ENCODE data around the gene KREMEN1.
A peak's percentile ranks its signal among the peaks of the same experiment; 100 is the strongest.

GRCh38 chr22:29122041-29122440 is 49.2 kb downstream of the KREMEN1 start:
- TF ChIP-seq JUND (IDR thresholded peaks at IDR 0.05) (no peak), POLR2AphosphoS5 (IDR thresholded peaks at IDR 0.05; ENCODE audit: low read depth, low read length) (no peak), SMC3 (IDR thresholded peaks at IDR 0.05; ENCODE audit: low read depth, low read length) (no peak), GATA2 (CRISPR knock-in tag; IDR thresholded peaks at IDR 0.05) (no peak), RFX5 (IDR thresholded peaks at IDR 0.05; ENCODE audit: low read length) (peak; percentile 90), EZH2phosphoT487 (IDR thresholded peaks at IDR 0.05; ENCODE audit: borderline replicate concordance, low read depth) (no peak), EP300 (IDR thresholded peaks at IDR 0.05; ENCODE audit: borderline replicate concordance in 1 of 2, low read depth in 1 of 2, low read length in 1 of 2) (no peak), USF2 (IDR thresholded peaks at IDR 0.05; ENCODE audit: borderline replicate concordance, low read depth, low read length) (no peak)
- TF ChIP-seq, protein P1, sequence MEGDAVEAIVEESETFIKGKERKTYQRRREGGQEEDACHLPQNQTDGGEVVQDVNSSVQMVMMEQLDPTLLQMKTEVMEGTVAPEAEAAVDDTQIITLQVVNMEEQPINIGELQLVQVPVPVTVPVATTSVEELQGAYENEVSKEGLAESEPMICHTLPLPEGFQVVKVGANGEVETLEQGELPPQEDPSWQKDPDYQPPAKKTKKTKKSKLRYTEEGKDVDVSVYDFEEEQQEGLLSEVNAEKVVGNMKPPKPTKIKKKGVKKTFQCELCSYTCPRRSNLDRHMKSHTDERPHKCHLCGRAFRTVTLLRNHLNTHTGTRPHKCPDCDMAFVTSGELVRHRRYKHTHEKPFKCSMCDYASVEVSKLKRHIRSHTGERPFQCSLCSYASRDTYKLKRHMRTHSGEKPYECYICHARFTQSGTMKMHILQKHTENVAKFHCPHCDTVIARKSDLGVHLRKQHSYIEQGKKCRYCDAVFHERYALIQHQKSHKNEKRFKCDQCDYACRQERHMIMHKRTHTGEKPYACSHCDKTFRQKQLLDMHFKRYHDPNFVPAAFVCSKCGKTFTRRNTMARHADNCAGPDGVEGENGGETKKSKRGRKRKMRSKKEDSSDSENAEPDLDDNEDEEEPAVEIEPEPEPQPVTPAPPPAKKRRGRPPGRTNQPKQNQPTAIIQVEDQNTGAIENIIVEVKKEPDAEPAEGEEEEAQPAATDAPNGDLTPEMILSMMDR (IDR thresholded peaks at IDR 0.05) = no peak
- TF ChIP-seq, protein P2, sequence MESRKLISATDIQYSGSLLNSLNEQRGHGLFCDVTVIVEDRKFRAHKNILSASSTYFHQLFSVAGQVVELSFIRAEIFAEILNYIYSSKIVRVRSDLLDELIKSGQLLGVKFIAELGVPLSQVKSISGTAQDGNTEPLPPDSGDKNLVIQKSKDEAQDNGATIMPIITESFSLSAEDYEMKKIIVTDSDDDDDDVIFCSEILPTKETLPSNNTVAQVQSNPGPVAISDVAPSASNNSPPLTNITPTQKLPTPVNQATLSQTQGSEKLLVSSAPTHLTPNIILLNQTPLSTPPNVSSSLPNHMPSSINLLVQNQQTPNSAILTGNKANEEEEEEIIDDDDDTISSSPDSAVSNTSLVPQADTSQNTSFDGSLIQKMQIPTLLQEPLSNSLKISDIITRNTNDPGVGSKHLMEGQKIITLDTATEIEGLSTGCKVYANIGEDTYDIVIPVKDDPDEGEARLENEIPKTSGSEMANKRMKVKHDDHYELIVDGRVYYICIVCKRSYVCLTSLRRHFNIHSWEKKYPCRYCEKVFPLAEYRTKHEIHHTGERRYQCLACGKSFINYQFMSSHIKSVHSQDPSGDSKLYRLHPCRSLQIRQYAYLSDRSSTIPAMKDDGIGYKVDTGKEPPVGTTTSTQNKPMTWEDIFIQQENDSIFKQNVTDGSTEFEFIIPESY (IDR thresholded peaks at IDR 0.05; ENCODE audit: borderline replicate concordance, low read depth) = no peak
